Hepatocyte (in vitro differentiated cells): ENCODE results near the gene PKIB. TPM values are rescaled to one million over a fixed set of nuclear protein-coding genes. Genes with fewer than 3 reads are reported as not detected.
"Not testable (repeated sequence)": the region's sequence is repeated elsewhere in the genome, so short reads cannot be mapped to it uniquely, and the experiment has no call there.

Source experiments
- DNase-seq: peaks from one replicate; pipeline ENCODE4 v3.0.0-alpha.2; 2016; ENCODE audit warnings: low spot score
- H2AFZ ChIP-seq: fragments of 200-600 bp; sonication (generic); 2 replicates; pipeline ENCODE4 v1.6.0; 2016; ENCODE audit warnings: antibody characterized with exemption, mild to moderate bottlenecking
- H3K27ac ChIP-seq: fragments of 200-600 bp; sonication (generic); 2 replicates; pipeline ENCODE4 v1.5.1; 2016; ENCODE audit warnings: mild to moderate bottlenecking
- H3K27me3 ChIP-seq: fragments of 200-600 bp; sonication (generic); 2 replicates; pipeline ENCODE4 v1.6.1; 2016
- H3K36me3 ChIP-seq: fragments of 200-600 bp; sonication (generic); replicated peaks from 2 replicates; pipeline ENCODE4 v1.5.1; 2016; ENCODE audit warnings: low read depth; ENCODE audit not compliant: insufficient read depth
- H3K4me1 ChIP-seq: fragments of 200-600 bp; sonication (generic); 2 replicates; pipeline ENCODE4 v1.5.1; 2016; ENCODE audit warnings: mild to moderate bottlenecking, moderate library complexity; ENCODE audit not compliant: insufficient read depth
- H3K4me2 ChIP-seq: fragments of 200-600 bp; sonication (generic); 2 replicates; pipeline ENCODE4 v1.6.0; 2016
- H3K4me3 ChIP-seq: fragments of 200-600 bp; sonication (generic); 2 replicates; pipeline ENCODE4 v1.5.1; 2016; ENCODE audit warnings: mild to moderate bottlenecking
- H3K79me2 ChIP-seq: fragments of 200-600 bp; sonication (generic); 2 replicates; pipeline ENCODE4 v1.6.0; 2017; ENCODE audit warnings: mild to moderate bottlenecking
- H3K9me2 ChIP-seq: fragments of 200-600 bp; sonication (generic); replicated peaks from 2 replicates; pipeline ENCODE4 v1.6.0; 2017; ENCODE audit warnings: mild to moderate bottlenecking; ENCODE audit not compliant: insufficient read depth
- H3K9me3 ChIP-seq: fragments of 200-600 bp; sonication (generic); 2 replicates; pipeline ENCODE4 v1.5.1; 2016; ENCODE audit warnings: low read depth, mild to moderate bottlenecking
- H4K20me1 ChIP-seq: fragments of 200-600 bp; sonication (generic); 2 replicates; pipeline ENCODE4 v1.6.0; 2016; ENCODE audit warnings: mild to moderate bottlenecking; ENCODE audit not compliant: insufficient read depth, poor library complexity, severe bottlenecking
- CTCF ChIP-seq: fragments of 200-600 bp; sonication (generic); IDR thresholded peaks from 2 replicates; pipeline ENCODE4 v1.5.1; 2016; ENCODE audit warnings: antibody characterized with exemption, mild to moderate bottlenecking; ENCODE audit not compliant: poor library complexity
- EZH2 ChIP-seq: fragments of 200-600 bp; sonication (generic); IDR thresholded peaks from 2 replicates; pipeline ENCODE4 v1.6.1; 2016; ENCODE audit warnings: antibody characterized with exemption, mild to moderate bottlenecking, borderline replicate concordance
- EZH2phosphoT487 ChIP-seq: fragments of 200-600 bp; sonication (generic); IDR thresholded peaks from one replicate; pipeline ENCODE4 v1.6.1; 2018; ENCODE audit warnings: antibody characterized with exemption, mild to moderate bottlenecking, low read depth, moderate library complexity; ENCODE audit not compliant: unreplicated experiment, severe bottlenecking
- WGBS: methylation state at CpG from one replicate; pipeline ENCODE4 v1.1.6; 2016; ENCODE audit warnings: low lambda C conversion rate; ENCODE audit errors: missing lambda C conversion rate; 5-methylcytosine and 5-hydroxymethylcytosine counted together
- polyA plus RNA-seq: library from polyadenylated mRNA; unstranded; fragments of >200 nt; fragmentation: Nextera tagmentation; extraction: Ambion mirVana; gene quantifications from 2 replicates; pipeline ENCODE4 v1.2.1, GENCODE V29; 2016
- total RNA-seq: library from RNA; depleted of rRNA; stranded (reverse); fragments of >200 nt; gene quantifications from 2 replicates; pipeline ENCODE4 v1.2.3, GENCODE V29; 2014

Gene PKIB
- total and polyA plus RNA-seq, 2 experiments from 2014 or later: 73.8 to 144 TPM

GRCh38 chr6:122578961-122579360, 31.2 kb upstream of the PKIB start:
- no peaks in the 10 kb centered on the region for H3K36me3 ChIP-seq
- no peak overlapping the region for H3K27ac ChIP-seq
- H3K9me2 ChIP-seq: no peaks in the 10 kb centered on the region
- TF ChIP-seq EZH2: no peak
- no peak for TF ChIP-seq EZH2phosphoT487
- TF ChIP-seq CTCF: no peak
- no peak for DNase-seq
- H3K4me3 ChIP-seq: no peak overlapping the region
- peaks cover 4% of the 10 kb centered on the region for H3K9me3 ChIP-seq
- H3K4me2 ChIP-seq: no peak overlapping the region
- no peak overlapping the region for H2AFZ ChIP-seq
- H4K20me1 ChIP-seq: no peaks in the 10 kb centered on the region
- H3K27me3 ChIP-seq: no peaks in the 10 kb centered on the region
- 96% methylated on average over 1 of the region's 1 CpG for WGBS
- H3K79me2 ChIP-seq: peaks cover 5% of the 10 kb centered on the region
- no peaks in the 10 kb centered on the region for H3K4me1 ChIP-seq

- no peak for DNase-seq
- WGBS: 77% methylated on average over 3 of the region's 3 CpGs
- TF ChIP-seq EZH2phosphoT487 (no peak), CTCF (no peak), EZH2 (no peak)
- Histone ChIP-seq H3K4me3 (no peak overlapping the region), H3K9me3 (no peaks in the 10 kb centered on the region), H3K79me2 (peaks cover 2% of the 10 kb centered on the region), H3K4me2 (no peak overlapping the region), H3K4me1 (no peaks in the 10 kb centered on the region), H3K36me3 (no peaks in the 10 kb centered on the region), H3K9me2 (no peaks in the 10 kb centered on the region), H3K27ac (no peak overlapping the region), H2AFZ (no peak overlapping the region), H4K20me1 (no peaks in the 10 kb centered on the region), H3K27me3 (no peaks in the 10 kb centered on the region)
Measured at GRCh38 chr6:122580737-122581136, 29.5 kb upstream of the PKIB start.

GRCh38 chr6:122589115-122589514, 21.1 kb upstream of the PKIB start:
- Histone ChIP-seq H3K4me1 (no peaks in the 10 kb centered on the region), H3K4me2 (no peak overlapping the region), H3K27ac (no peak overlapping the region), H3K27me3 (no peaks in the 10 kb centered on the region), H3K9me3 (no peaks in the 10 kb centered on the region), H3K36me3 (peaks cover 6% of the 10 kb centered on the region), H3K79me2 (peaks cover 3% of the 10 kb centered on the region), H3K4me3 (no peak overlapping the region), H4K20me1 (no peaks in the 10 kb centered on the region), H2AFZ (no peak overlapping the region), H3K9me2 (no peaks in the 10 kb centered on the region)
- WGBS: 96% methylated on average over 1 of the region's 1 CpG
- TF ChIP-seq CTCF: no peak
- no peak for TF ChIP-seq EZH2phosphoT487
- TF ChIP-seq EZH2: no peak
- no peak for DNase-seq

- WGBS: 94% methylated on average over 2 of the region's 2 CpGs
- H3K79me2 ChIP-seq, H4K20me1 ChIP-seq, H3K27ac ChIP-seq, H3K27me3 ChIP-seq, H3K9me3 ChIP-seq, H3K4me1 ChIP-seq, H2AFZ ChIP-seq, H3K4me3 ChIP-seq, H3K9me2 ChIP-seq, DNase-seq, H3K4me2 ChIP-seq, H3K36me3 ChIP-seq: not testable (repeated sequence)
Measured at GRCh38 chr6:122598295-122598694, 11.9 kb upstream of the PKIB start.
